NCI-H2171 (cell line): ENCODE measurements around the gene SPIC.

ENCODE experiments used
- DNase-seq: peaks from one replicate; lab custom pipeline; 2025; lab: John Stamatoyannopoulos, UW

The SPIC gene

GRCh38 chr12:101536069-101536674 is 61.0 kb downstream of the SPIC start:
- DNase-seq, result no peak
